HT1080 (cell line): Measurements from ENCODE around the gene CYFIP1. TPM values are rescaled to one million over a fixed set of nuclear protein-coding genes. Genes with fewer than 3 reads are reported as not detected.
A peak's percentile ranks its signal among the peaks of the same experiment; 100 is the strongest.

Experiments used
- DNase-seq: peaks from one replicate; pipeline ENCODE4 v3.0.0-alpha.2; 2015; ENCODE audit warnings: low read depth
- total RNA-seq: library from RNA; depleted of rRNA; stranded (reverse); fragments of >200 nt; shearing (Covaris generic); gene quantifications from 2 replicates; pipeline ENCODE4 v1.2.3, GENCODE V29; 2014

CYFIP1 gene
- total RNA-seq, 1 experiment from 2014 or later: 96.8 TPM

DNA sequence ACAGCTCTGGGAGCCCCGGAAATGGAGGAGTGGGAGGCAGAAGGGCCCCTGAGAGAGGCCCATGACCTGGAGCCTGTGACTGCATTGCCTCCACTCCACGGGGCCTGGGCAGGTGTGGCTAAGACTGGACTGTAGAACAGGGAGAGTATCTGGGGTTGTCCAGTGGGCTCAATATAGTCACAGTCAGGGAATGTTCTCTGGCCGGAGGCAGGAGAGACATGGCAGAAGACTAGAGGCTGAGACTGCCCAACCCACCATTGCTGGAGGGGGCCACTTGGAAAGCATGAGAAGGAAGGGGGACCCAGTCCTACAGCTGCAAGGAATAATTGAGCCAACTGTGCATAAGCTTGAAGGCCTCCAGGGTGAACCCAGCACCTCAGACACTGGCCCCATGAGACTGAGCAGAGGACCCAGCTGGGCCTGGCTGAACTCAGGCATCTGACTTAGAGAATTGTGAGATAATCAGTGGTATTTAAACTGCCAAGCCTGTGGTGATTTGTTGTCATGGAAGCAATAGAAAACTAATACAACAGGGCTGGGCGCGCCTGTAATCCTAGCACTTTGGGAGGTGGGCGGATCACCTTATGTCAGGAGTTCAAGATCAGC, 108.6 kb downstream of the CYFIP1 start:
- no peak for DNase-seq

DNA sequence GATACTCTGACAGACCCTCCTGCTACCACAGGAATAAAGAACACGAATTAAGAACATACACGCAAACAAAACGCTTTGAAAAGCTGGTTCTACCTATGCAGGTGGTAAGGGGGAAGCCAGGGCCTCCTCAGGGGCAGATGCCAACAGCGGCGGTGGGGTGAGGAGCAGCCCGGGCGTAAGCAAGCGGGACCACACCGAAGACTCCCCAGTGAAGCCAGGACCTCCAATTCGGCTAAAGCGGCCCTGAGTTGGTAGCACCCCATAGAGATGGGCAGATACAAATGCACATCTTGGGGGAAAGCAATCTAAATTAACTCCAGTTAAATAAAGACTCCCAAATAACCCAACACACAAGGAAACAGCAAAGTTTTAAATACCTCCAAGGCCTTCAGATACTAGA, 109.3 kb downstream of the CYFIP1 start:
- no peak for DNase-seq

DNA sequence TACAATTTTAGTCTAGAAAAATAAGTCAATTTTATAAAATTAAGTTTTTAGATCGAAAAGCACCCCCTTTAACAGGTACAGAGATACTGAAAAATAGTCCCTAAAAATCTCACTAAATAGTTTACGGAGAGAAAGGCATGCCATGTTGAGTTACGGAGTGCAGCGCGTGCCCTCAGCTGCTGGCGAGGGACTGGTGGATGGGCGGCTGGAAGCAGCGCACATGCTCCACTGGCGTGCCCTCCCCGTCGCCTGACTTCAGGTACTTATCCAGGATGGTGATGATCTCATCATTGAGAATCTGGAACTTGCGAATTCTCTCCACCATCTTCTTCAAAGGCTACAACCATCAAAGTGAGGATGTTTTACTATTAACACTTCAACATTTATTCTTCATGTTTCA, 110.3 kb downstream of the CYFIP1 start:
- no peak for DNase-seq

DNA sequence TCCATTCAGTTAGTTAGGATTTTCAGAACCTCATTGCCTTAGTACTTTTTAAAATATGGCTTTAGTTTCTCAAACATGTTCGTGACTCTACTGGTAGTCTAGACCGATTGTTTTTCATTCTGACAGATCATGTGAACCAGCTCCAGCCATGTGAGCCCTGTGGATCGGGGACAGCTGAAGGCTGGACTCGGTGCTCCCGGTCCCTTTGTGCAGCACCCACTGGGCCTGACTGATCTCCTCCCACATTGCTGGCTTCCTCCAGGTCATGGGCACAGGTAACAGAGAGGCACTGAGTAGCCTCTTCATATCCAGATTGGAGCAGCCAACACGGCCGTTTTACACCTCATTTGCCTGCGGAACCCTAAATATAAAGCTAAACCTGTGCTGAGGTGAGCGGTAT, 111.2 kb downstream of the CYFIP1 start:
- no peak for DNase-seq

DNA sequence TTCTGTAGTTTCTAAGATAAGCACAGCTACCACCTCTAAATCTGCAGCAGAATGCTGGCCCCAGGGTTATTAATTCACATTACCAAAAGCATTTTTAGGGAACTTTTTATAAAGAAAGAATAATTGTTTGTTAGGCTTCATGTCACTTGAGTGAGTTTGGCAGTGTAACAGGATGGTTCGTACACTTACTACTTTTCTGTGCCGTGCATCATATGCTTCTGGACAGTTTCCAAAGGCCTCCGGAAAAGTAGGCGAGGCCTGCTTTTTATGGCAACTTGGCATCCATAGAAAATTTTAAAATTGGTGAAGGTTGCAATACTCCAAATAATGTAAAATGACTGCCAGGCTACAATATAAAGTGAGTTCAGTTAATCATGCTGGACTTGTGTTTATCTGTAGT, 111.7 kb downstream of the CYFIP1 start:
- DNase-seq: no peak

DNA sequence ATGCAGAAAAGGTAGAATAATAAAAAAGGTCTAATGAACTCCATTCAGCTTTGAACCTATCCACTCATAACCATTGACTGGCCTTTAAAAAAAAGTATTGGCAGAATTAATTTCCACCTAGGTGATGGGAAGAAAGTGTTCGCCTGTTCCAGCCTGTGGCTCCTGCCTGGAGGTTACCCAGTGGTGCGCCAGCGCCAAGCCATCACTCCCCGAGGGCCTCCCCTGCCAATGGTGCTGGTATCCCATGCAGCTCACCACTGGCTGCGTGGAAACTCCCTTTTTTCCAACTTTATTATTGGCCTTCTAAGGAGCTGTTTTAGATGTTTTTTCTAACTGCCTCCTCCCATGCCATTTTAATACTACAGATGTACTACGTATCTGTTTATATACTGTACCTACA, 112.3 kb downstream of the CYFIP1 start:
- no peak for DNase-seq

DNA sequence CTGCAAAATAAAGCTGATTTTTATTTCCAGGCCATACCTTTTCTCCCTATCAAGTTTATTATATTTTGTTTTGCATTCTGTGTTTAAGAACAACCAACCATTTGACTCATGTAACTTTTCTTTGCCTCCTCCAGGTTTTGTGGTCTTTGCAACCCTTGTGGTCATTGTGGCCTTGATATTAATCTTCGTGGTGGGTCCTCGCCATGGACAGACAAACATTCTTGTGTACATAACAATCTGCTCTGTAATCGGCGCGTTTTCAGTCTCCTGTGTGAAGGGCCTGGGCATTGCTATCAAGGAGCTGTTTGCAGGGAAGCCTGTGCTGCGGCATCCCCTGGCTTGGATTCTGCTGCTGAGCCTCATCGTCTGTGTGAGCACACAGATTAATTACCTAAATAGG, 114.1 kb downstream of the CYFIP1 start:
- no peak for DNase-seq

DNA sequence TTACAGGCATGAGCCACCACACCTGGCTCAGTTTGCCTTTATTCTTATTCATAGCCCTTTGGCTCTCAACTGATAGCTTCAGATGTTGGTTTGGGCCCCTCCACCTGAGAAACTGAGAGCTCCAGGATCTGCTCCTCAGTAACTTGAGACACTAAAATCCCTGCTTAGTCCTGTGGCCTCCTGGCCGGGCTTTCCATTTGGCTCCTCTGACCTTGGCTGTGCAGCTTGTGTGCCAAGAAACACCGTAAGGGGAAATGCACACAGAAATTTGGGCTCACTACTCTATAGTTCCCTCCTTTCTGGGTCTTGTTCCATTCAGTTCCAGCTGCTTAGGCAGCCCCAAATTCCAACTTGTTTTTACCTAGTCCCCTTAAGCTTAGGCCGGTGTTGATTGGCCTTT, 116.8 kb downstream of the CYFIP1 start:
- no peak for DNase-seq

DNA sequence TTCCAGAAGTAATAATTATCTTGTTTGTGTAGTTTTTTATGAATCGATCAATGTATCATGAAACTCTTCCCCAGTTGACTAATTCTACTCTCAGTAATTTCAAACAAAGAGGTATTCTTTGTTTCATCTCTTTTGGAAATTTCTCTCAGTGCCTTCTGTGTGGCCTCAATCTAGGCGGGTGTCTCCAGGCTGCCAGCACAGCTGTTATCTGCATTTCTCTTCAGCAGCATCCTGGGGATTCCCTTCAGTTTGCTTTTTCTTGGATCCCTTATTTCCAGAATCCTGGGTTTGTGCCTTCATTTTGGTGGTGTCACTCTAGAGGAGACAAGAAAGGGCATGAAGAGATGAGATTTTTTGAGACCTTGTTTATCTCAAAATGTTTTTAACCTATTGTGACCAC, 119.0 kb downstream of the CYFIP1 start:
- DNase-seq: no peak

DNA sequence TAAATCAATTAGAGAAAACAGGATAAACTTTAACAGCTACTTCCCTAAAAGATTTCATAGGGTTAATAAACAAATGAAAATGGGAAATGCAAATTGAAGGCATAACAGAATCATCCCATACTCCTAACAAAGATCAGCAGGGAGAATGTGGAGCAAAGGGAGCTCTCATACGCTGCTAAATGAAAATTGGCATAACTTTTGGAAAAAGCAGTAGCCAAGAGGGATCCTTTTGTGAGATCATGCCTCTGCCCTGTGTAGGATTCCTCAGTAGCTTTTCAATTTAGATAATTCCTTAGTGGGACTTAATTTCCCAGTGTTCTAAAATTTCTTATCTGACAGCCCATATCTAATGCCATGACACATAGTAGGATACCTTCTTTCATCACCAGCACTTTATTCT, 123.5 kb downstream of the CYFIP1 start:
- no peak for DNase-seq

DNA sequence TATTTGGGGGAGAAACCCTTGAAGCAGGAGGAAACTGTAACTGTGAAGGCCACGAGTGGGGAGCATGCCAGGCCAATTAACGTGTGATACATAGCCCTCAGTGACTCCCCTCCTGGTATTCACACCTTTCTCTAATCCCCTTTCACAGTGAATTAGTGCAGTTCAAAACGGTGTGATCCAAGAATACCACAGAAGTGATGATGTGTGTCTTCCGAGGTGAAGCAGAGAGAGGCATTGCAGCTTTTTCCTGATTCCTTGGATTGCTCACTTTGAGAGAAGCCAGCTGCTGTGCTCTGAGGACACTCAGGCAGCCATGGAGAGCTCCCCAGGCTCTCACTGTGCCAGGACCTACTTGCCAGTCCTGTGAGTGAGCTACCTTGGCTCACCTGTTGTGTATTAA, 124.4 kb downstream of the CYFIP1 start:
- DNase-seq: no peak

DNA sequence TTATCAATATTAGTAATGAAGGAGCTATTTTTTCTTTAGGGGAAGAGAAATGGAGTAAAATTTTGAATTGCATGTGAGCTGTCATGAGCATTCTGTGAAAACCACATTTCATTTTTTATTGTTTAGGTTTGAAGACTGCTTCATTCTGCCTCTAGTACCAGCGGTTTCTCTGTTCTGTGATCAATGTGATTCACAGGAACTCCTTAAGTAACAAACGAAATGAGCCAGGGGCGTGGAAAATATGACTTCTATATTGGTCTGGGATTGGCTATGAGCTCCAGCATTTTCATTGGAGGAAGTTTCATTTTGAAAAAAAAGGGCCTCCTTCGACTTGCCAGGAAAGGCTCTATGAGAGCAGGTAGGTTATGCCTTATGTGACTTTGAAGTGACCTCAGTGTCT, 128.7 kb downstream of the CYFIP1 start:
- DNase-seq: no peak

DNA sequence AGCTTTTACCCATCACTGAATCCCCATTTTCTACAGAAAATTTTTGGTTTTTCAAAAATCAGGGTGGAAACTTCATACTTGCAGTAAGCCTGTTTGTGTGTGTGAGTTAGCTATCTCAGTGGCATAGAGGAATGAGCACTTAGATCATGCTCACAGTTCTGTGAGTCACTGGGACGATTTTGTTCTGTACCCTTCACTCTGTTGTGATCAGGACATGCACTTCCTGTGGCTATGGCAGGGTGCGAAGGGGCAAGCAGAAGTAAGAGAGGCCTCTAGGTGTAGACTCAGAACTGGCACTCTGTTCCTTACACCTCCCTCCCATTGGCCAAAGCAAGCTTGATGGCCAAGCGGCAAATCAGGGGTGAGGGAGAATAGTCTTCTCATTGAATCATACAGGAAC, 130.1 kb downstream of the CYFIP1 start:
- no peak for DNase-seq

DNA sequence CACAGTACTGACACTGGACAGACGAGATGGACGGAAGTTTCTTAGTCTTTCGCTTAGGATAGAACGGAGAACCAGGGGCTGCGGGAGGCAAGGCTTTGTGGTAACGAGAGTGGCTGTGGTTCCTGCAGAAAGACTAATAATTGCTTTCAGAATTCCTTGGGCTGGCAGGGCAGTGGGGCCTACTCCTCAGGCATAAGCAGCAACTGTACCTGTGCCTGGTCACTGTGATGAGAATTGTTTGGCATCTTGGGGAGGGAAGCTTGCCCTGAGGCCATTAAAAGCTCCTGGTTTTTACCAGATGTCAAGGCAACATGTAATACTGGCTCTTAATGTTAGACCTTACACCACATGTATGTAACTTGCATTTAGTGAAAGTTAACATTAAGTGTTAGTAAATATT, 134.1 kb downstream of the CYFIP1 start:
- DNase-seq: no peak

DNA sequence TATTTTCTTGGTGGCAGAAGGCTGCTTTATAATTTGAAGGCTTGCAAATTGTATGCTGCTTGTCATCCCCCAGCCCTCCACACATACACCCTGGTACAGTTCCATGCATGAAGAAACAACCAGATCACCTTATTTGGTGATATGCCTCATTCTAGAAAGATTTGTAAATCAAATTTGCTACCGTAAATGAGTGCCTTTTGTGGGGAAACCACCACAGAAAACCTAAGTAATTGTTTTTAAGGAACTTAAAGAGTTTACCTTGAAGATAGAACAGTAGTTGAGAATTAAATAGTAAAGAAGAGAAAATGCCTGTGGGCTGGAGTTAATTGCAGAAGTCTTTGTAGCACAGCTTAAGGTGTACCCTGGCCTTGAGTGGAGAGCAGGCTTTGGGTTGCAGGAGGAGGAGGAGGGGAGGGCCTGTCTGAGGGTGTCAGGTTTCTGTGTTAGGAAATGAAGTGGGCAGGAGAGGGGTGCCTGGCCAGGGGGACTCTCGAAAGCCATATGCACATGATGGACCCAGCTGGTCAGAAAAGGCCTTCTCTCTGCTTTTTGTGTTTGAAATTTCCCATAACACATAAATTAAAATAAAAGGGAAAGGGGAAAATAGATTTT, 134.8 kb downstream of the CYFIP1 start:
- no peak for DNase-seq

DNA sequence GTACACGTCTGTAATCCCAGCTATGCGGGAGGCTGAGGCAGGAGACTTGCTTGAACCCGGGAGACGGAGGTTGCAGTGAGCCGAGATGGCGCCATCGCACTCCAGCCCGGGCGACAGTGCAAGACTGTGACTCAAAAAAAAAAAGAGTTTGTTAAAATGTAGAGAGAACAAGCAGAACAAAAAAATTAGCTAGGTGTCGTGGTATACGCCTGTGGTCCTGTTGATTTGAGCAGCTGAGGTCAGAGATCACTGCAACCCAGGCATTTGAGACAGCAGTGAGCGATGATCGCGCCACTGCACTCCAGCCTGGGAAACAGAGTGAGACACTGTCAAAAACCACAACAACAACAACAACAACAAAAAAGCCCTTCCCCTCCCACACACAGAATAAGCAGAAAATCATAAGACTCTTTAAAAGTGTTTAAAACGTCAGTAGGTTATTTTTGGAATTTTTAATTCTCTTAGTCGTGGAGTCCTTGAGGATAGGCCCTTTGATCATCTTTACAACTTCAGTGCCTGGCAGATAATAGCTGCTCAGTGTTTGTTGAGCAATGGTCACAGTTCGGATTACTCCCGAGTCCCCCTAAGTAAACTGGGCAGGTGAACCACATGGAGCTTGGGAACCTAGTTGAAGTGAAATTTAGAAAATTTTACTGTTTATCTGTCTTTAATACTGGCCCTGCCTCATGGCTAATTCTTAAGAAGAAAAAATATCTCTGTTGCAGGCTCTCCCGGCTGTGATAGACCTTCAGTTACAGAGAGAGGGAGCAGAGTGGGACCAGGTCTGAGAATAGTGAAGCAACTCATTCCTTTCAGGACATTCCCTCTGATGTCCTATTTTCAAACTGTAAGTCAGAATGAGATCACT, 135.5 kb downstream of the CYFIP1 start:
- DNase-seq: no peak

DNA sequence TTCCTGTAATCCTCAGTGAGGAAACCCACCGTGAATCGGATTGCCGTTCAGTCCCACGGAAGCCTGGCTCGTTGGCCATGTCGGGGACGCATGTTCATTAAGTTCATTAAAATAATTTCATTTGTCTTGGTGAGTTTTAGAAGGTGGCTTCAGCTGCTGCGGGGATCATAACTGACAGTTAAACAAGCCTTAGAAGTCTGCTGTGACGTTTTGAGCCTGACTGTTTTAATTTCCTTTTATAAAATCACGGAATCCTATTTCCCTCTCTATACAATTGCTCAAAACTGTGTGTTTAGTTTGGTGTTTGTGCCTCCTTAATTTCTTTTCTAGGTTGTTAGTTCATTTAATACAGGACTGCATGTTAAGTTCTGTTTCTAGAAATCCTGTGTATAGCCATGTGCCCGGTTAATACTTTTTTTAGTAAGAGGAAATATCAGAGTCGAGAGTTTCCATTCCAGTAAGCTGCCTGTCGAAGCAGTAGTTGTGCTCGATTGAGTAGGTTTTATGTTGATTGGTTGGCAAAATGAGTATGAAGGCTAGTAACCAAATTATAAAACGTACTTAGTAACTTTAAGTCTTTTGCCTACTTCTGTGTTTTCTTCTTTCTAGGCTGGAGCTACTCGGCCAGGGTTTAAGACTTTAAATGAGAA, 141.0 kb downstream of the CYFIP1 start:
- DNase-seq: no peak

DNA sequence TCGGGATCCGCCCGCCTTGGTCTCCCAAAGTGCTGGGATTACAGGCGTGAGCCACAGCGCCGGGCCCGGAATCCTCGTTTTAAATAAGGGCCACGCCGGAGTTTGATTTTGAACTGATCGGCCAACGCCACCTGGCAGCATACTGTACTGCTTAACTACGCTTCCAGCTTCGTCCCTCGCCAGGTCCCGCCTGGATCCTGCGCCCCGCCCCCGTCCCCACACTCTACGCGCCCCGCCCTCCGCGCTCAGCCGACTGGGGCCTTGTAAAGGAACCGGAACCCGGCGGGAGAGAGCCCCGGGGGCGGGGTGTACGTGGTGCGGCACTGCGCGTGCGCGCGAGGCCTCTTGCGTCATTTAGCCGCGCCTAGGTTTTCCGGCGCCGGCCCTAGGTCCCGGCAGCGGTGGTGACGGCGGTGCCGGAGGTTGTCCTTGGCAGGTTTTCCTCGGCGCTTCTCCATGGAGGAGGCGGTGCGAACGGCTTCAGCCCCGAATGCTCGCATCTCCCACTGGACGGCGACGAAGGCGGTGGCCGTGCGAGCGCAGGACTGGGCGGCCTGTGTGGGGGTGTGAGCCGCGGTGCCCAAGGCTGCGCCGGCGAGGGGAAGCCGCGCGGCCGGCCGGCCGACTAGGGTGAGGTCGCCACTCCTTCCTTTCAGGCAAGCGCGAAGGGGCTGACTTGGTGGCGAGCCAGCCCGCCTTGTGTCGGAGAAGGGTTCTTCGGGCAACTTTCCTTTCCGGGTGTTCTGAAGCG, 141.7 kb downstream of the CYFIP1 start, which contains the start of gene NIPA2:
Gene NIPA2 (plus strand): TSS at position 375 of the 751 bp plus-strand sequence. CDS start 13,066 bp downstream, outside the sequence.
- DNase-seq: peak; percentile 97

DNA sequence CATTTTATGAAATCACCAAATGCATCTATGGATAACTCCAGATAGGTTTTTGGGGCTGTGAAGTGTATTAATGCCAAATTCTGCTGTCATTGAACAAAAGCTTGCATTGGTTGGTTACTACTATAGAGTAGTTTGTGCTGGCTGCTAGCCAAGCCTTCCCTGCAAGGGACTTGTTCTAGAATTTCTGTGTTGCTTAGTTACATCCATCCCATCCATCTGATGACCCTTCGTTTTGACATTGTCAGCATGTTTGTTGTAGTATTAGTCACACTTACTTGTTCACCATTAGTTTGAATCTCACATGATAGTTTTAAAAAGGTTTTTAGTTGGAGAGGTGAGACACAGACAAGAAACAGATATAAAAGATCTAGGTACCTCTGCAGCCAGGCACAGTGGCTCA, 148.7 kb downstream of the CYFIP1 start:
- DNase-seq: no peak

DNA sequence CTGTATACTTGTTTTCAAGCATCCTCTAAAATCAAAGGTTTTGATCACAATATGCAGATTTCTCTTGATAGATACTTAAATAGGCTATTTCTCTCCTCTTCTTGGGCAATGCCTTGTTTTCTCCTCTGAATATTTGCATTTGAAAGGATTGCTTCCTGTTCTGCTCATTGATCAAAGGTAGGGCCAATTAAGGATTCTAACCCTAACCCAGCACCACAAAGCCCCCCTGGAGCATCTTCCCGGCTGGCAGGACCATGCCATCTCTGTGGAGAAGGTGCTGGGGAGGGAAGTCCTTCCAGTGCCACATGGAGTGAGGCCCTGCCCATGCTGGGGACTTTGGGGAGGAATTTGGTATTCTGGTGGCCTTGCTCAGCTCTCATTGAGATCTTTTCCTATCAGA, 153.0 kb downstream of the CYFIP1 start:
- no peak for DNase-seq

DNA sequence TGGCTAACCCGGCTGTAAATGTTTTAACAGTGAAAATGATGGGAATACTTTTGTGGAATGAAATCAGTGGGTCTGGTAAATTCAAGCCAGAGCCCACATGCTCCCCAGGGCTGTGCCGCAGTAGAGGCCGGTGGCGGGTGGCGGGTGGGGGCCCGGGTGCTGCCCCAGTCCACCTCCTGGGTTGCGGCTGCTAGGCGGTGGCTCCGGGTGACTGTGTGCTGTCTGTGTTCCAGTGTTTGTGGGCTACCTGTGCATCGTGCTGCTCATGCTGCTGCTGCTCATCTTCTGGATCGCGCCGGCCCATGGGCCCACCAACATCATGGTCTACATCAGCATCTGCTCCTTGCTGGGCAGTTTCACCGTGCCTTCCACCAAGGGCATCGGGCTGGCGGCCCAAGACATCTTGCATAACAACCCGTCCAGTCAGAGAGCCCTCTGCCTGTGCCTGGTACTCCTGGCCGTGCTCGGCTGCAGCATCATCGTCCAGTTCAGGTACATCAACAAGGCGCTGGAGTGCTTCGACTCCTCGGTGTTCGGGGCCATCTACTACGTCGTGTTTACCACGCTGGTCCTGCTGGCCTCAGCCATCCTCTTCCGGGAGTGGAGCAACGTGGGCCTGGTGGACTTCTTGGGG, 156.6 kb downstream of the CYFIP1 start:
- DNase-seq: no peak
